Testis (tissue), 2 donors: ENCODE results near the gene SLC15A1.

Source experiments
- CTCF ChIP-seq, 3 experiments: fragments of 450-650 bp in 2 of 3; fragments of 200-600 bp in 1 of 3; sonication (generic) in 1 of 3; IDR thresholded peaks; one replicate each; pipeline ENCODE4 v1.5.1; 2016 to 2019; ENCODE audit warnings: antibody characterized with exemption in 3 of 3, mild to moderate bottlenecking in 2 of 3, moderate library complexity in 1 of 3
- POLR2A ChIP-seq: fragments of 450-650 bp; IDR thresholded peaks from one replicate; pipeline ENCODE4 v1.6.1; 2017; ENCODE audit warnings: antibody characterized with exemption, mild to moderate bottlenecking, moderate library complexity

DNA sequence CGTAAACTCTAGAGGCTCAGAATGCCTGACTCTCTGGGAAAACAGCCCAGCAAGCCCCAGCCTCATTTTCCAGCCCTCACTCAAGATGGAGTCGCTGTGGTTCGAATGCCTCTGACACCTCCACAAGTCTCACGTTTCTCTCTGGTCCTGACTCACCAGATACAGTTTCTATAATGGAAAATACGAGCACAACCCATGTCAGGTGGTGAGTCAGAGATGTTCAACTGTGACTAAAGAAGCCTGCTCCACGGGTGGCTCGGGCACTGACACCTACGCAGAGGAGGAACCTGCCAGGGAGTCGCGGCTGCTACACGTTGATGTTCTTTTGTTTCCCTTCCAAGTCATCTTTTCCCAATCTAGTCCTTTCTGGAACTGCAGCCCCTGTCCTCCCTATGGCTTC is 88.4 kb downstream of the SLC15A1 start:
- TF ChIP-seq CTCF (IDR thresholded peaks at IDR 0.05) = no peak
- TF ChIP-seq POLR2A = no peak
